DND-41 (cell line): ENCODE measurements around the gene HPCA.

ENCODE experiments used
- EZH2 ChIP-seq: IDR thresholded peaks from 3 replicates; pipeline ENCODE4 v1.6.1; 2012; ENCODE audit warnings: borderline replicate concordance, low read depth, mild to moderate bottlenecking, moderate library complexity, low read length, inconsistent platforms; ENCODE audit not compliant: severe bottlenecking
- TF ChIP-seq, protein P1 (sequence below): IDR thresholded peaks from 2 replicates; pipeline ENCODE4 v1.5.1; 2012; ENCODE audit warnings: borderline replicate concordance, low read length, moderate library complexity, mild to moderate bottlenecking; ENCODE audit not compliant: poor library complexity, severe bottlenecking; ENCODE audit errors: extremely low read depth

DNA sequence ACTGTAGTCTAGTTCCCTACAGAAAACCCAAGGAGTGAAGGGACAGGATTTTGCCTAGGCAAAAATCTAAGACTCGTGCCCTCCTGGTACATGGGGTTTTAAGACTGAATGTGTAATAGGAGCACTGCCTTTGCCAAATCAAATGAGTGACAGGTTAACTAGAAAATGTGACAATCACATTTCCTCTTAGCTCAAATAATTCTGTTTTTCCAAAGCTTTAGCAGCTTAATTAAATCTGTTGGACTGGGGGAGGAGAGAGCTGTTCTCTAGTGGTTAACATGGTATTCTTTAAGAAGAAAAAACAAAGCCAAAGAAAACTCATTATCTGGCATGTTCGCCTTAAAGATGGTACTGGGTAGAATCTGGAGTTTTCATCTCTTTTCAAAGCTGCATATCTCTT, 28.2 kb upstream of the HPCA start:
- TF ChIP-seq, protein P1, sequence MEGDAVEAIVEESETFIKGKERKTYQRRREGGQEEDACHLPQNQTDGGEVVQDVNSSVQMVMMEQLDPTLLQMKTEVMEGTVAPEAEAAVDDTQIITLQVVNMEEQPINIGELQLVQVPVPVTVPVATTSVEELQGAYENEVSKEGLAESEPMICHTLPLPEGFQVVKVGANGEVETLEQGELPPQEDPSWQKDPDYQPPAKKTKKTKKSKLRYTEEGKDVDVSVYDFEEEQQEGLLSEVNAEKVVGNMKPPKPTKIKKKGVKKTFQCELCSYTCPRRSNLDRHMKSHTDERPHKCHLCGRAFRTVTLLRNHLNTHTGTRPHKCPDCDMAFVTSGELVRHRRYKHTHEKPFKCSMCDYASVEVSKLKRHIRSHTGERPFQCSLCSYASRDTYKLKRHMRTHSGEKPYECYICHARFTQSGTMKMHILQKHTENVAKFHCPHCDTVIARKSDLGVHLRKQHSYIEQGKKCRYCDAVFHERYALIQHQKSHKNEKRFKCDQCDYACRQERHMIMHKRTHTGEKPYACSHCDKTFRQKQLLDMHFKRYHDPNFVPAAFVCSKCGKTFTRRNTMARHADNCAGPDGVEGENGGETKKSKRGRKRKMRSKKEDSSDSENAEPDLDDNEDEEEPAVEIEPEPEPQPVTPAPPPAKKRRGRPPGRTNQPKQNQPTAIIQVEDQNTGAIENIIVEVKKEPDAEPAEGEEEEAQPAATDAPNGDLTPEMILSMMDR = no peak
- TF ChIP-seq EZH2 = no peak
